ENCODE data around the gene PPFIBP2.

Gene PPFIBP2

GRCh38 chr11:7484645-7485044 lies 29.2 kb upstream of the PPFIBP2 start:
- no peak for TF ChIP-seq CTCF (IDR thresholded peaks at IDR 0.05; ENCODE audit: low read depth, low read length)
- H3K4me3 ChIP-seq (ENCODE audit: low read depth, low read length), result no peak overlapping the region

- TF ChIP-seq CTCF (IDR thresholded peaks at IDR 0.05; ENCODE audit: low read depth, low read length), result no peak
- H3K4me3 ChIP-seq (ENCODE audit: low read depth, low read length), result no peak within 1 kb of the TSS
Measured at GRCh38 chr11:7485186-7486097, 28.4 kb upstream of the PPFIBP2 start, which contains the start of gene OLFML1. Gene OLFML1 (plus strand): TSS chr11:7485506. CDS start chr11:7485876, 370 bp downstream.

- TF ChIP-seq CTCF (IDR thresholded peaks at IDR 0.05; ENCODE audit: low read depth, low read length), result no peak
- no peak overlapping the region for H3K4me3 ChIP-seq (ENCODE audit: low read depth, low read length)
Measured at GRCh38 chr11:7486098-7486780, 27.6 kb upstream of the PPFIBP2 start.

GRCh38 chr11:7486781-7487140 lies 27.0 kb upstream of the PPFIBP2 start:
- TF ChIP-seq CTCF (IDR thresholded peaks at IDR 0.05; ENCODE audit: low read depth, low read length), result no peak
- no peak overlapping the region for H3K4me3 ChIP-seq (ENCODE audit: low read depth, low read length)

- no peak for TF ChIP-seq CTCF (IDR thresholded peaks at IDR 0.05; ENCODE audit: low read depth, low read length)
- H3K4me3 ChIP-seq (ENCODE audit: low read depth, low read length), result no peak overlapping the region
Measured at GRCh38 chr11:7487360-7487759, 26.4 kb upstream of the PPFIBP2 start.

- TF ChIP-seq CTCF (IDR thresholded peaks at IDR 0.05; ENCODE audit: low read depth, low read length), result no peak
- H3K4me3 ChIP-seq (ENCODE audit: low read depth, low read length), result no peak overlapping the region
Measured at GRCh38 chr11:7488681-7489080, 25.1 kb upstream of the PPFIBP2 start.

- H3K4me3 ChIP-seq (ENCODE audit: low read depth, low read length), result no peak overlapping the region
- no peak for TF ChIP-seq CTCF (IDR thresholded peaks at IDR 0.05; ENCODE audit: low read depth, low read length)
Measured at GRCh38 chr11:7489376-7489775, 24.4 kb upstream of the PPFIBP2 start.

Measured in WI38 (cell line).